ENCODE measurements around the gene PPIF.

Gene PPIF

GRCh38 chr10:79347894-79348639 lies 798 bp downstream of the PPIF start:
- peak overlapping the region; percentile 93 for H3K27ac ChIP-seq
- no peak for TF ChIP-seq CTCF (conservative IDR thresholded peaks at IDR 0.05)

GRCh38 chr10:79348640-79348988 lies 1.3 kb downstream of the PPIF start:
- peak overlapping the region; percentile 93; the same call in 1 of the 2 replicates for H3K27ac ChIP-seq
- TF ChIP-seq CTCF (conservative IDR thresholded peaks at IDR 0.05): no peak

- no peak overlapping the region for H3K27ac ChIP-seq
- TF ChIP-seq CTCF (conservative IDR thresholded peaks at IDR 0.05): no peak
These were observed 1.8 kb downstream of the PPIF start for GRCh38 chr10:79349072-79349491.

- TF ChIP-seq CTCF (conservative IDR thresholded peaks at IDR 0.05): no peak
These were observed 2.6 kb downstream of the PPIF start for GRCh38 chr10:79349766-79350406.

GRCh38 chr10:79350407-79351154 lies 3.3 kb downstream of the PPIF start:
- H3K27ac ChIP-seq: no peak overlapping the region
- TF ChIP-seq CTCF (conservative IDR thresholded peaks at IDR 0.05): no peak

More at GRCh38 chr10:79349766-79350406, 2.6 kb downstream of the PPIF start:
- H3K27ac ChIP-seq: no peak overlapping the region

GRCh38 chr10:79351332-79351731 lies 4.1 kb downstream of the PPIF start:
- TF ChIP-seq CTCF (conservative IDR thresholded peaks at IDR 0.05): no peak
- H3K27ac ChIP-seq: no peak overlapping the region
